Trophoblast cell (in vitro differentiated cells and primary cell): Measurements from ENCODE around the gene ABL1.

Experiments used
- DNase-seq, 2 donors: peaks; one replicate each; pipeline ENCODE4 v3.0.0-alpha.2; 2016
- H2AFZ ChIP-seq: 2 replicates; pipeline ENCODE4 v1.6.1; 2013; ENCODE audit warnings: low read length, moderate library complexity, mild to moderate bottlenecking; ENCODE audit not compliant: insufficient read depth, poor library complexity
- H2AK5ac ChIP-seq: 2 replicates; pipeline ENCODE4 v1.6.1; 2013; ENCODE audit warnings: mild to moderate bottlenecking, low read length
- H2BK120ac ChIP-seq: 2 replicates; pipeline ENCODE4 v1.6.1; 2013; ENCODE audit warnings: low read length, mild to moderate bottlenecking, moderate library complexity; ENCODE audit not compliant: insufficient read depth, poor library complexity
- H2BK12ac ChIP-seq: 2 replicates; pipeline ENCODE4 v1.6.1; 2013; ENCODE audit warnings: mild to moderate bottlenecking, low read length, moderate library complexity
- H2BK5ac ChIP-seq: 2 replicates; pipeline ENCODE4 v1.6.1; 2013; ENCODE audit warnings: low read length, low read depth, moderate library complexity, mild to moderate bottlenecking; ENCODE audit not compliant: poor library complexity
- H3K14ac ChIP-seq: 2 replicates; pipeline ENCODE4 v1.6.1; 2013; ENCODE audit warnings: mild to moderate bottlenecking, low read length
- H3K18ac ChIP-seq: 2 replicates; pipeline ENCODE4 v1.6.1; 2013; ENCODE audit warnings: mild to moderate bottlenecking, low read length
- H3K23ac ChIP-seq: 2 replicates; pipeline ENCODE4 v1.6.1; 2013; ENCODE audit warnings: low read length
- H3K27ac ChIP-seq: 2 replicates; pipeline ENCODE4 v1.5.1; 2013; ENCODE audit warnings: low read depth, mild to moderate bottlenecking, inconsistent platforms, low read length, moderate library complexity
- H3K27me3 ChIP-seq: 2 replicates; pipeline ENCODE4 v1.6.1; 2013; ENCODE audit warnings: inconsistent platforms, mild to moderate bottlenecking, low read length, moderate library complexity; ENCODE audit not compliant: insufficient read depth
- H3K36me3 ChIP-seq, 2 experiments: 1 replicate in 1 of 2; 2 replicates in 1 of 2; pipeline ENCODE4 v1.6.1; 2013; ENCODE audit warnings: low read length in 2 of 2, mild to moderate bottlenecking in 2 of 2, moderate library complexity in 1 of 2; ENCODE audit not compliant: insufficient read depth in 2 of 2, control insufficient read depth in 1 of 2
- H3K4ac ChIP-seq: 2 replicates; pipeline ENCODE4 v1.6.1; 2013; ENCODE audit warnings: low read depth, mild to moderate bottlenecking, low read length, moderate library complexity
- H3K4me1 ChIP-seq, 2 experiments: 1 replicate in 1 of 2; 2 replicates in 1 of 2; pipeline ENCODE4 v1.6.1; 2013; ENCODE audit warnings: low read length in 2 of 2, mild to moderate bottlenecking in 2 of 2, moderate library complexity in 1 of 2; ENCODE audit not compliant: insufficient read depth in 2 of 2, control insufficient read depth in 1 of 2
- H3K4me2 ChIP-seq: 2 replicates; pipeline ENCODE4 v1.6.1; 2013; ENCODE audit warnings: inconsistent platforms, mild to moderate bottlenecking, low read length, moderate library complexity
- H3K4me3 ChIP-seq: 2 replicates; pipeline ENCODE4 v1.5.1; 2013; ENCODE audit warnings: mild to moderate bottlenecking, low read depth, low read length, inconsistent platforms
- H3K79me1 ChIP-seq: one replicate; pipeline ENCODE4 v1.6.1; 2013; ENCODE audit warnings: low read length
- H3K79me2 ChIP-seq: 2 replicates; pipeline ENCODE4 v1.6.1; 2013; ENCODE audit warnings: low read length, mild to moderate bottlenecking; ENCODE audit not compliant: control insufficient read depth, insufficient read depth, poor library complexity
- H3K9ac ChIP-seq: 2 replicates; pipeline ENCODE4 v1.6.1; 2013; ENCODE audit warnings: mild to moderate bottlenecking, low read length
- H3K9me3 ChIP-seq: 2 replicates; pipeline ENCODE4 v1.6.1; 2013; ENCODE audit warnings: low read depth, mild to moderate bottlenecking, control low read depth, inconsistent platforms, low read length; ENCODE audit not compliant: insufficient read depth
- H4K12ac ChIP-seq: 2 replicates; pipeline ENCODE4 v1.6.1; 2013; ENCODE audit warnings: low read depth, mild to moderate bottlenecking, low read length, moderate library complexity
- H4K8ac ChIP-seq: 2 replicates; pipeline ENCODE4 v1.6.1; 2013; ENCODE audit warnings: low read depth, mild to moderate bottlenecking, low read length, moderate library complexity
- H4K91ac ChIP-seq: one replicate; pipeline ENCODE4 v1.6.1; 2013; ENCODE audit warnings: low read depth, mild to moderate bottlenecking, low read length, moderate library complexity
- WGBS: extraction: QIAGEN DNeasy Blood & Tissue Kit; methylation state at CpG from one replicate; pipeline ENCODE4 v1.1.7; 2013; ENCODE audit warnings: missing lambda C conversion rate; ENCODE audit not compliant: insufficient read length, insufficient coverage; ENCODE audit errors: extremely low coverage; 5-methylcytosine and 5-hydroxymethylcytosine counted together

The ABL1 gene

DNA sequence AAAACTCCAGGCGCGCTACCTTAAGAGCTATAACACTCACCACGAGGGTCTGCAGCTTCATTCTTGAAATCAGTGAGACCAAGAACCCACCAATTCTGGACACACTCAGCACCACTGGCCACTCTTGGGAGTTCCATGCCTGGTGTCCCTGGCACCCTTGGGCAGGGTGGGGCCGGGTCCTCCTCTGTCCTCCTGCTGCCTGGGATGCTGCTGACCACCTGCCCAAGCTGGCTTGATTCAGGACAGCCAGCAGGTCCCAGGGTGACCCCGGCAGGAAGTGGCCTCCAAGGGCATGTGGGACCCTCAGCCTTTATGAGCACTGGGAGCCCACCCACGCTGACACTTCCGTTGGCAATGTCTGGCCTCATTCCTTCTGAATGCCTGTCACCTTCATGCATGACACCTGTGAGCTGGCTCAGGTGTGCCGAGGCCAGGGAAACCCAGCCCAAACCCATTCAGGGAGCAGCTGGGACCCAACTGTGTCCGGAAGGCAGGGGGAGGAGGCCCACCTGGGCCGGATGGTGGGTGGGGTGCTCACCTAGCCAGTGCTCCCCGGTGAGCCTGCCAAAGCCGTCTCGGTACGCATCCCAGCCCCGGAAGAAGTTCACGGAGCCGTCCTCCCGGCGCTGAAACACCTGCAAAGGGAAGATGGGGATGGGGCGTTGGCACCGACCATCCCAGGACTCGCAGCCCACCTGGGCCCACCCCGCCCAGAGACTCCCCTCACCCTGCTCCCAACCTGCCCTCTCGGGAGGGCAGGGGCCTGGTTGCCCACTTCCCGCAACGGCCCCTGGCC is 76.4 kb downstream of the ABL1 start:
- no peaks in the 10 kb centered on the region for H3K79me1 ChIP-seq
- no peak overlapping the region for H3K4me2 ChIP-seq
- H4K91ac ChIP-seq: no peak overlapping the region
- H2BK5ac ChIP-seq: no peak overlapping the region
- no peak for DNase-seq
- H3K36me3 ChIP-seq: no peaks in the 10 kb centered on the region
- no peak overlapping the region for H4K12ac ChIP-seq
- no peaks in the 10 kb centered on the region for H3K4me1 ChIP-seq
- H3K27ac ChIP-seq: no peak overlapping the region
- H2AFZ ChIP-seq: no peak overlapping the region
- H2BK12ac ChIP-seq: no peak overlapping the region
- H2AK5ac ChIP-seq: no peak overlapping the region
- H3K9ac ChIP-seq: no peak overlapping the region
- H3K4ac ChIP-seq: no peak overlapping the region
- no peak overlapping the region for H4K8ac ChIP-seq
- H3K79me2 ChIP-seq: no peaks in the 10 kb centered on the region
- peaks cover 5% of the 10 kb centered on the region for H3K9me3 ChIP-seq
- no peak overlapping the region for H3K23ac ChIP-seq
- H2BK120ac ChIP-seq: no peak overlapping the region
- no peak overlapping the region for H3K14ac ChIP-seq
- no peak overlapping the region for H3K4me3 ChIP-seq
- whole genome bisulfite sequencing: no CpG with 5 or more reads among the region's 26 CpGs
- H3K27me3 ChIP-seq: no peaks in the 10 kb centered on the region
- H3K18ac ChIP-seq: no peak overlapping the region

DNA sequence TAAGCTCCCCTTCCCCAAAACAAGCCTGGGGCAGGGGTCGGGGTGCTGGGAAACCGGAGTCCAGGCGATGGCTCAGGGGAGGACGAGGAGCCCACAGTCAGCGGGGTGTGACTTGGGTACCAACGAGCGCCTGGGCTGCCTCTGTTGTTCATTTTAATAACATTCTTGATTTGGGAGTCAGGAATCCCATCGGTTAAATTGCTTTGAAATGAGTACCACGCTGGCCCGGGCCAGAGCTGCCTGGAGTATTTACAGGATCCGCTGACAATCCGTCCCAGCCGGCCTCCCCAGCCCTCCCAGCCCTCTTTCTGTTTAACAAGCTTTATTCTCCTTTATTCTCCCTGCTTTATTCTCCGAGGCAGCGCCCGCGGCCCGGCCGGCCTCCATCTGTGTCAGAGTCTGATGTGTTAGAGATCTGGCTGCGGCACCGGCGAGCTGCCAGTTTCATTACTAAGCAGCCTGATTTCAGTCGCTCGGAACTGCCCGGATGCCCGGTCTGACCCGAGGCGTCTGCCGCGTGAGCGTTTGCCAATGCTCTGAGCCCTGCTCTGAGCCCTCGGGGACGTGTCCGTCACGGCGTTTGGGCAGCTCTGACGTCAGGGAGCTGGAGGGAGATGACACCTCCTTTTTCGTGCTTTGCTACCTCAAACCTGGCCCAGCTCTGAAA is 78.0 kb downstream of the ABL1 start:
- Histone ChIP-seq H2AK5ac (no peak overlapping the region), H2AFZ (no peak overlapping the region), H3K4ac (no peak overlapping the region), H4K8ac (no peak overlapping the region), H3K18ac (no peak overlapping the region), H3K4me3 (no peak overlapping the region), H4K12ac (no peak overlapping the region), H3K4me2 (no peak overlapping the region), H3K36me3 (no peaks in the 10 kb centered on the region), H3K14ac (no peak overlapping the region), H3K9me3 (peaks cover 5% of the 10 kb centered on the region), H3K79me2 (no peaks in the 10 kb centered on the region), H3K4me1 (peaks cover 0 to under 1% of the 10 kb centered on the region in 2 experiments), H2BK5ac (no peak overlapping the region), H2BK120ac (no peak overlapping the region), H3K79me1 (no peaks in the 10 kb centered on the region), H3K9ac (no peak overlapping the region), H3K23ac (no peak overlapping the region), H2BK12ac (no peak overlapping the region), H3K27ac (no peak overlapping the region), H3K27me3 (no peaks in the 10 kb centered on the region), H4K91ac (no peak overlapping the region)
- no CpG with 5 or more reads among the region's 38 CpGs for WGBS
- peak; percentile 92 to 94 for DNase-seq

DNA sequence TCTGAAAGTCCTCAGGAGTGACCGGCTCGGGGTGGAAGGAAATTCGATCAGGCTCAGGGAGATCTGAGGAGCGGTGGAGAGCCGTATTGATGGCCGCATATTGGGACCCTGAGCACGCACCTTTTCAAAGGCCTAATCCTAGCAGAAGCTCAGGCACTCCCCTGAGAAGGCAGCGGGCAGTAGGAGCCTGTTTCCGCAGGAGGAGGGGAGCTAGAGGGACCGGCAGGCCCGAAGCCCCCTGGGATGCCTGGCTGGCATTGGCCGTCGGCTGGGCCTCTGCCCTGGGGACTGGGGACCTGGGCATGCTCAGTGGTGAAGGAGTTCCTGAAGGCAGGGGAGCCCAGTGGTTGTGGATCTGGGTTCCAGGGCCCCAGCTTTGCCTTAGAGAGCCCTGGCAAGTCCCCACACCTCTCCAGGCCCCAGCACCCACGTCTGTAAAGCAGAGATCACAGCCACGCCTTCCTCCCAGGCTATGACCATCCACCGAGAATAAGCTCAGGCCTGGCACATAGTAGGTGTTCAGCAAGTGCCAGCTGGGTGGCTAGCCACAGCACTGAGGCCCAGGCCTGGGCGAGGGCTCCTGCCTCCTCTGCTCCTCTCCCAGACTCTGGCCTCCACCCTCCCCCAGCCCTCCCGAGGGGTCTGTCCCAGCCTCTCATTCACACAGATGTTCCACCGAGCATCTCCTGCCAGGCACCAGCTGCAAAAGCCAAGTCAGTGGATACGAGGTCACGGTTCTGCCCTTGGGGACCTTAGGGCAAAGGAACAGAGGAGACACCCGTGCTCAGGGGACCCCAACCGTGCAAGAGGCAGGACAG is 78.8 kb downstream of the ABL1 start:
- H2BK12ac ChIP-seq: no peak overlapping the region
- no peak overlapping the region for H3K4ac ChIP-seq
- no peak overlapping the region for H4K91ac ChIP-seq
- H2AFZ ChIP-seq: no peak overlapping the region
- no peaks in the 10 kb centered on the region for H3K79me1 ChIP-seq
- no peak overlapping the region for H3K27ac ChIP-seq
- no peak for DNase-seq
- no peak overlapping the region for H4K8ac ChIP-seq
- H3K4me2 ChIP-seq: no peak overlapping the region
- H3K9ac ChIP-seq: no peak overlapping the region
- H4K12ac ChIP-seq: no peak overlapping the region
- H3K79me2 ChIP-seq: no peaks in the 10 kb centered on the region
- H3K14ac ChIP-seq: no peak overlapping the region
- H2BK5ac ChIP-seq: no peak overlapping the region
- H3K36me3 ChIP-seq: no peaks in the 10 kb centered on the region
- no peak overlapping the region for H2BK120ac ChIP-seq
- WGBS: no CpG with 5 or more reads among the region's 23 CpGs
- H3K18ac ChIP-seq: no peak overlapping the region
- H3K23ac ChIP-seq: no peak overlapping the region
- peaks cover 0 to 3% of the 10 kb centered on the region in 2 experiments for H3K4me1 ChIP-seq
- H2AK5ac ChIP-seq: no peak overlapping the region
- no peaks in the 10 kb centered on the region for H3K27me3 ChIP-seq
- peaks cover 5% of the 10 kb centered on the region for H3K9me3 ChIP-seq
- no peak overlapping the region for H3K4me3 ChIP-seq

DNA sequence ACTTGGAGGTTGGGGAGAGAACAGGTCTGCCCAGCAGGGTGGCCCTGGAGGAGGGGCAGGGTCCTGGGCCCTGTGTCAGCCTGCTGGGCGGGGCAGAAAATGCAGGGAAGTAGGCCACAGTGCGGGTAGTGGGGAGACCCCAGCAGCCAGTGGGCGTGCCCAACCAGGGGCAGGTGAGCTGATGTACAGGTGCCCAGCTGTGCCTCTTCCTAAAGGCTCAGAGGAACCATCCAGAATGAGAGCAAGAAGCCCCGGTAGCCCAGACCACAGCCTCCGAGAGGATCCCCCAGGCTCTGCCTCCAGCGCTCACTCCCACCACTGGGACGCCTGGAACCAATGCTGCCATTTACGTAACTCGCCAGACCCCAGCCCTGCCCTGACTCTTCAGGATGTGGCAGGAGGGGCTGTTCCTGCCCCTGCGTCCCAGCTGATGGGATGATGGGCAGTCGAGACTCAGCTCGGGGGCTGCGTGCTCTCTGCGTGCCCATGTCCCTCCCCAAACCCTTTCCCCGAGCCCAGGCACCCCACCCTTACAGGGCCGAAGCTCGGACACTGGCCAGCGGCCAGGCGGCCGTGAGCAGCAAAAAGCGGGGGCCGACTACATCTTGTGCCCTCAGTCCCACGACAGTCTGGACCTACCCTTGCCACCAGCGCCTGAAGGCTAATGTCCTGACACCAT is 79.5 kb downstream of the ABL1 start:
- WGBS: no CpG with 5 or more reads among the region's 24 CpGs
- Histone ChIP-seq H3K4me3 (peak overlapping the region; percentile 51), H4K8ac (no peak overlapping the region), H3K23ac (no peak overlapping the region), H3K27me3 (no peaks in the 10 kb centered on the region), H3K4me2 (no peak overlapping the region), H2AFZ (no peak overlapping the region), H4K91ac (no peak overlapping the region), H2BK5ac (no peak overlapping the region), H3K36me3 (no peaks in the 10 kb centered on the region), H4K12ac (no peak overlapping the region), H2AK5ac (no peak overlapping the region), H3K18ac (no peak overlapping the region), H3K14ac (no peak overlapping the region), H3K79me2 (no peaks in the 10 kb centered on the region), H3K4me1 (peaks cover 0 to 3% of the 10 kb centered on the region in 2 experiments), H3K27ac (no peak overlapping the region), H3K79me1 (no peaks in the 10 kb centered on the region), H3K4ac (no peak overlapping the region), H2BK120ac (no peak overlapping the region), H3K9me3 (peaks cover 5% of the 10 kb centered on the region), H2BK12ac (no peak overlapping the region), H3K9ac (no peak overlapping the region)
- DNase-seq: no peak
